ENCODE results near the gene FRYL. TPM values are rescaled to one million over a fixed set of nuclear protein-coding genes. Genes with fewer than 3 reads are reported as not detected.

The FRYL gene
- total and polyA plus RNA-seq, 2 of the 8 experiments (the other 6 are each of a cell fraction or from before 2014, with no cell fraction given) = 8.0 to 36.5 TPM

DNA sequence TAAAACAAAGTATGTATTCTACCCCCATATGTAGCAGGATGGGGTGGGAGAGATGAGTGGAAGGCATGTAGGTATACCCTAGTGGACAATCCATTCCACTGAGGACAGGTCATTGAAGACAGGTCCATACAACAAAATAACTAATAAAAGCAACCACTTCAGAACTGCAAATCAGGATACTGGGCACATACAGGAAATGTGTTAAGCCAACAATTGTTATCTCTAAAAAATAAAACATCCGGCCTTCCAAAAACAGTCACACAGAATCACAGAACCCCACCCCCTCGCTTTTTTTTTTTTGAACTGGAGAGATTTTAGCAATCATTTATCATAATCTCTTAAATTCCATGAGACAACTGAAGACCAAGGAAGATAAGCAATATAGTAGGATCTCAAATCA lies 112.9 kb downstream of the FRYL start:
- Histone ChIP-seq H3K27ac (ENCODE audit: low read depth, low read length) (no peak overlapping the region), H2BK5ac (ENCODE audit: low read depth, low read length) (no peak overlapping the region), H3K79me2 (ENCODE audit: control insufficient read depth in 1 of 2, insufficient read depth in 2 of 2, low read length in 2 of 2) (peaks cover 0 to 32% of the 10 kb centered on the region in 2 experiments; a peak in 2 of 4 replicates), H3K4me3 (ENCODE audit: extremely low read depth in 1 of 4, insufficient read depth in 2 of 4, low read depth in 3 of 4, low read length in 4 of 4) (no peak overlapping the region), H3K23ac (ENCODE audit: insufficient read length) (no peak overlapping the region), H2AFZ (ENCODE audit: low read length) (no peak overlapping the region), H3K4me2 (ENCODE audit: insufficient read depth in 1 of 2, low read depth in 2 of 2, low read length in 2 of 2) (no peak overlapping the region), H4K5ac (ENCODE audit: insufficient read length, low read depth, low read length) (no peak overlapping the region), H3K14ac (ENCODE audit: insufficient read length) (no peak overlapping the region), H3K4me1 (replicated peaks in 1 of 4; ENCODE audit: control insufficient read depth in 3 of 4, insufficient read depth in 4 of 4, low read length in 3 of 4) (no peaks in the 10 kb centered on the region), H4K20me1 (replicated peaks in 1 of 2; ENCODE audit: control insufficient read depth in 1 of 2, insufficient read depth in 2 of 2, low read length in 2 of 2) (no peaks in the 10 kb centered on the region), H3K18ac (ENCODE audit: extremely low read depth, low read length) (no peak overlapping the region), H4K91ac (replicated peaks; ENCODE audit: insufficient read length, low read length) (no peak overlapping the region), H2AK5ac (ENCODE audit: low read depth, low read length) (no peak overlapping the region), H3K27me3 (replicated peaks in 1 of 4; ENCODE audit: control insufficient read depth in 3 of 4, extremely low read depth in 1 of 4, insufficient read depth in 3 of 4, low read length in 3 of 4) (no peaks in the 10 kb centered on the region), H3K56ac (replicated peaks; ENCODE audit: insufficient read length, low read depth, low read length) (no peak overlapping the region), H3K36me3 (ENCODE audit: control insufficient read depth in 2 of 4, insufficient read depth in 4 of 4, low read length in 3 of 4) (no peaks in the 10 kb centered on the region), H3K4ac (replicated peaks; ENCODE audit: insufficient read length, low read depth, low read length) (no peak overlapping the region), H2BK12ac (ENCODE audit: low read depth, low read length) (no peak overlapping the region), H3K79me1 (ENCODE audit: low read depth, low read length) (peaks cover 4% of the 10 kb centered on the region; the same call in 1 of the 2 replicates), H4K8ac (ENCODE audit: extremely low read depth, insufficient read depth, low read length) (no peak overlapping the region), H2BK20ac (ENCODE audit: low read length) (no peak overlapping the region), H2BK15ac (ENCODE audit: low read length) (no peak overlapping the region), H2BK120ac (replicated peaks; ENCODE audit: low read depth, low read length) (no peak overlapping the region), H3K23me2 (ENCODE audit: low read depth, low read length) (no peaks in the 10 kb centered on the region), H3K9me3 (ENCODE audit: insufficient read depth in 2 of 2, low read depth in 1 of 2, low read length in 1 of 2) (no peaks in the 10 kb centered on the region), H3K9ac (replicated peaks in 1 of 4; ENCODE audit: extremely low read depth in 1 of 4, low read depth in 3 of 4, low read length in 3 of 4) (no peak overlapping the region)
- DNase-seq (ENCODE audit: low read depth in 1 of 2, low spot score in 2 of 2) = no peak
- ChIA-PET POLR2A (ENCODE audit: partially characterized antibody) (interaction anchor here (1.3 kb wide), 1 partner anchor 10 kb away, joined by 3 read pairs; no protein-coding TSS in a partner anchor), CTCF (ENCODE audit: partially characterized antibody) (interaction anchor here (1.6 kb wide), 1 partner anchor 13 kb away, joined by 3 read pairs; no protein-coding TSS in a partner anchor)
- no peak for TF ChIP-seq HDAC6 (IDR thresholded peaks at IDR 0.05; ENCODE audit: low read depth, low read length)
- no peak for TF ChIP-seq BACH1 (IDR thresholded peaks at IDR 0.05; ENCODE audit: low read length)
- WGBS, 2 experiments (ENCODE audit: extremely low coverage in 1 of 2, insufficient coverage in 1 of 2, insufficient read length in 1 of 2, insufficient replicate concordance in 2 of 2, low coverage in 1 of 2, low lambda C conversion rate in 2 of 2, missing lambda C conversion rate in 1 of 2) = 90% methylated on average over 2 of the region's 2 CpGs; no CpG with 5 or more reads in 1 of the 2 experiments
- FAIRE-seq = no peak

Data from H1 (cell line).